Measurements from ENCODE around the gene QRICH1. TPM values are rescaled to one million over a fixed set of nuclear protein-coding genes. Genes with fewer than 3 reads are reported as not detected.
A peak's percentile ranks its signal among the peaks of the same experiment; 100 is the strongest.

The QRICH1 gene
- total RNA-seq, 2 experiments from 2014 or later: 111 to 132 TPM

GRCh38 chr3:49024449-49024848 lies 69.4 kb downstream of the QRICH1 start:
- TF ChIP-seq CTCF (conservative IDR thresholded peaks at IDR 0.05; ENCODE audit: low read length) (no peak), EZH2phosphoT487 (IDR thresholded peaks at IDR 0.05; ENCODE audit: borderline replicate concordance, low read depth, low read length) (no peak)
- H3K4me2 ChIP-seq (ENCODE audit: low read length): peak overlapping the region; percentile 17; the same call in 1 of the 2 replicates
- BruUV-seq (replicated peaks): TSS peak; percentile 49

GRCh38 chr3:49023775-49024174 lies 70.1 kb downstream of the QRICH1 start:
- no peaks in the 10 kb centered on the region for H3K9me2 ChIP-seq (ENCODE audit: insufficient read depth, low read length)
- H3K36me3 ChIP-seq (ENCODE audit: insufficient read depth, low read length): peaks cover 65% of the 10 kb centered on the region
- H3K4me1 ChIP-seq (ENCODE audit: insufficient read depth, low read length, poor library complexity, severe bottlenecking): peaks cover 68% of the 10 kb centered on the region
- no peak overlapping the region for H3K4me3 ChIP-seq (ENCODE audit: low read depth, low read length, poor library complexity, severe bottlenecking)
- H3K79me2 ChIP-seq (ENCODE audit: insufficient read depth, low read depth, low read length): peaks cover 58% of the 10 kb centered on the region
- BruUV-seq (replicated peaks): no TSS peak
- H3K27ac ChIP-seq (ENCODE audit: low read depth, low read length, poor library complexity, severe bottlenecking): no peak overlapping the region
- TF ChIP-seq CTCF (conservative IDR thresholded peaks at IDR 0.05; ENCODE audit: low read length) (no peak), EZH2phosphoT487 (IDR thresholded peaks at IDR 0.05; ENCODE audit: borderline replicate concordance, low read depth, low read length) (no peak)
- H3K9me3 ChIP-seq (ENCODE audit: low read length): no peaks in the 10 kb centered on the region
- H3K4me2 ChIP-seq (ENCODE audit: low read length): peak overlapping the region; percentile 93
- ChIA-PET POLR2A (no interaction called here), CTCF (ENCODE audit: unreplicated experiment) (no interaction called here)
- DNase-seq (ENCODE audit: low spot score): no peak
- intact Hi-C loops (cut with micrococcal nuclease; ENCODE audit: unreplicated experiment): loop anchor here (5.0 kb wide), 1 partner anchor 779 kb away; the partner anchor contains the start of gene INKA1
- 0 out of 2 replicates have a peak, but pooled peaks cover 4% of the 10 kb centered on the region for H4K20me1 ChIP-seq (ENCODE audit: insufficient read depth, low read length)
- H2AFZ ChIP-seq (ENCODE audit: low read length): no peak overlapping the region

More at GRCh38 chr3:49024449-49024848, 69.4 kb downstream of the QRICH1 start:
- peaks cover 62% of the 10 kb centered on the region for H3K4me1 ChIP-seq (ENCODE audit: insufficient read depth, low read length, poor library complexity, severe bottlenecking)
- H3K9me3 ChIP-seq (ENCODE audit: low read length): no peaks in the 10 kb centered on the region
- H3K9me2 ChIP-seq (ENCODE audit: insufficient read depth, low read length): no peaks in the 10 kb centered on the region
- peaks cover 65% of the 10 kb centered on the region for H3K36me3 ChIP-seq (ENCODE audit: insufficient read depth, low read length)
- intact Hi-C loops (cut with micrococcal nuclease; ENCODE audit: unreplicated experiment): loop anchor here (5.0 kb wide), 1 partner anchor 778 kb away; the partner anchor contains the start of gene INKA1
- POLR2A ChIA-PET: no interaction called here
- H3K4me3 ChIP-seq (ENCODE audit: low read depth, low read length, poor library complexity, severe bottlenecking): no peak overlapping the region
- no peak overlapping the region for H3K27ac ChIP-seq (ENCODE audit: low read depth, low read length, poor library complexity, severe bottlenecking)
- H4K20me1 ChIP-seq (ENCODE audit: insufficient read depth, low read length): 0 out of 2 replicates have a peak, but pooled peaks cover 4% of the 10 kb centered on the region
- H3K79me2 ChIP-seq (ENCODE audit: insufficient read depth, low read depth, low read length): peaks cover 58% of the 10 kb centered on the region
- no peak for DNase-seq (ENCODE audit: low spot score)
- H2AFZ ChIP-seq (ENCODE audit: low read length): no peak overlapping the region
- CTCF ChIA-PET (ENCODE audit: unreplicated experiment): no interaction called here

- Histone ChIP-seq H3K4me1 (ENCODE audit: insufficient read depth, low read length, poor library complexity, severe bottlenecking) (peaks cover 67% of the 10 kb centered on the region), H3K9me2 (ENCODE audit: insufficient read depth, low read length) (no peaks in the 10 kb centered on the region), H3K4me3 (ENCODE audit: low read depth, low read length, poor library complexity, severe bottlenecking) (peak overlapping the region; percentile 80), H3K27ac (ENCODE audit: low read depth, low read length, poor library complexity, severe bottlenecking) (peak overlapping the region; percentile 93), H3K79me2 (ENCODE audit: insufficient read depth, low read depth, low read length) (peaks cover 48% of the 10 kb centered on the region), H3K36me3 (ENCODE audit: insufficient read depth, low read length) (peaks cover 55% of the 10 kb centered on the region), H2AFZ (ENCODE audit: low read length) (no peak overlapping the region; the same call in 1 of the 2 replicates), H3K9me3 (ENCODE audit: low read length) (no peaks in the 10 kb centered on the region), H4K20me1 (ENCODE audit: insufficient read depth, low read length) (0 out of 2 replicates have a peak, but pooled peaks cover 4% of the 10 kb centered on the region), H3K4me2 (ENCODE audit: low read length) (peak overlapping the region; percentile 93)
- BruUV-seq (replicated peaks): no TSS peak
- TF ChIP-seq CTCF (conservative IDR thresholded peaks at IDR 0.05; ENCODE audit: low read length): no peak
- no peak for TF ChIP-seq EZH2phosphoT487 (IDR thresholded peaks at IDR 0.05; ENCODE audit: borderline replicate concordance, low read depth, low read length)
- DNase-seq (ENCODE audit: low spot score): peak; percentile 59
- intact Hi-C loops (cut with micrococcal nuclease; ENCODE audit: unreplicated experiment): loop anchor here (5.0 kb wide), 1 partner anchor 780 kb away; the partner anchor contains the start of gene INKA1
- CTCF ChIA-PET (ENCODE audit: unreplicated experiment): no interaction called here
- POLR2A ChIA-PET: interaction anchor here (1.0 to 4.4 kb wide), 3 partner anchors 15 to 70 kb away, joined by 4 to 42 read pairs (median 10); partner anchors contain the start of genes QRICH1 and WDR6
Observed at GRCh38 chr3:49022688-49023171, 71.1 kb downstream of the QRICH1 start.
